ENCODE data around the gene FHIT. TPM values are rescaled to one million over a fixed set of nuclear protein-coding genes. Genes with fewer than 3 reads are reported as not detected.

Gene FHIT
- total RNA-seq, 1 donor from 2014 or later = 5.7 TPM

GRCh38 chr3:60027335-60027734, 1223.9 kb downstream of the FHIT start:
- no peak overlapping the region for H3K27ac Mint-ChIP-seq
- no peaks in the 10 kb centered on the region for H3K9me3 Mint-ChIP-seq
- Histone ChIP-seq H3K79me2 (ENCODE audit: low read depth) (no peaks in the 10 kb centered on the region), H3F3A (ENCODE audit: low read depth) (no peaks in the 10 kb centered on the region), H4K20me1 (ENCODE audit: low read depth) (no peaks in the 10 kb centered on the region), H3K9me3 (ENCODE audit: low read depth) (no peaks in the 10 kb centered on the region), H3K4me3 (no peak overlapping the region), H3K27me3 (no peaks in the 10 kb centered on the region), H2AFZ (replicated peaks) (no peak overlapping the region), H3K9ac (no peak overlapping the region), H3K4me1 (peaks cover 5% of the 10 kb centered on the region), H3K4me2 (no peak overlapping the region), H3K36me3 (no peaks in the 10 kb centered on the region), H3K27ac (no peak overlapping the region)
- peaks cover 2% of the 10 kb centered on the region for H3K27me3 Mint-ChIP-seq (ENCODE audit: insufficient read depth, low read depth)
- no peak for TF ChIP-seq EZH2 (IDR thresholded peaks at IDR 0.05)
- no peak for TF ChIP-seq EZH2phosphoT487 (IDR thresholded peaks at IDR 0.05)
- TF ChIP-seq CTCF (IDR thresholded peaks at IDR 0.05) = no peak
- H3K36me3 Mint-ChIP-seq = no peaks in the 10 kb centered on the region
- no peak for DNase-seq (ENCODE audit: low spot score)
- no peak overlapping the region for H3K4me3 Mint-ChIP-seq
- H3K4me1 Mint-ChIP-seq = no peaks in the 10 kb centered on the region

- no peak for DNase-seq (ENCODE audit: low spot score)
- H3K4me3 Mint-ChIP-seq = no peak overlapping the region
- Histone ChIP-seq H3K4me2 (no peak overlapping the region), H3K27ac (no peak overlapping the region), H3K36me3 (no peaks in the 10 kb centered on the region), H3F3A (ENCODE audit: low read depth) (no peaks in the 10 kb centered on the region), H3K4me3 (no peak overlapping the region), H4K20me1 (ENCODE audit: low read depth) (no peaks in the 10 kb centered on the region), H3K9ac (no peak overlapping the region), H2AFZ (replicated peaks) (no peak overlapping the region), H3K4me1 (peaks cover 5% of the 10 kb centered on the region), H3K79me2 (ENCODE audit: low read depth) (no peaks in the 10 kb centered on the region), H3K9me3 (ENCODE audit: low read depth) (no peaks in the 10 kb centered on the region), H3K27me3 (no peaks in the 10 kb centered on the region)
- no peaks in the 10 kb centered on the region for H3K9me3 Mint-ChIP-seq
- H3K4me1 Mint-ChIP-seq = no peaks in the 10 kb centered on the region
- H3K27ac Mint-ChIP-seq = no peak overlapping the region
- H3K27me3 Mint-ChIP-seq (ENCODE audit: insufficient read depth, low read depth) = peaks cover 2% of the 10 kb centered on the region
- no peaks in the 10 kb centered on the region for H3K36me3 Mint-ChIP-seq
- TF ChIP-seq CTCF (IDR thresholded peaks at IDR 0.05) (no peak), EZH2phosphoT487 (IDR thresholded peaks at IDR 0.05) (no peak), EZH2 (IDR thresholded peaks at IDR 0.05) (no peak)
These were observed 1225.9 kb downstream of the FHIT start for GRCh38 chr3:60025096-60026050.

- H3K79me2 ChIP-seq (ENCODE audit: low read depth) = no peaks in the 10 kb centered on the region
- no peaks in the 10 kb centered on the region for H3K36me3 Mint-ChIP-seq
- no peaks in the 10 kb centered on the region for H3K9me3 ChIP-seq (ENCODE audit: low read depth)
- H2AFZ ChIP-seq (replicated peaks) = no peak overlapping the region
- H3K27me3 Mint-ChIP-seq (ENCODE audit: insufficient read depth, low read depth) = peaks cover 2% of the 10 kb centered on the region
- no peak for TF ChIP-seq EZH2phosphoT487 (IDR thresholded peaks at IDR 0.05)
- TF ChIP-seq CTCF (IDR thresholded peaks at IDR 0.05) = no peak
- no peak for TF ChIP-seq EZH2 (IDR thresholded peaks at IDR 0.05)
- no peaks in the 10 kb centered on the region for H4K20me1 ChIP-seq (ENCODE audit: low read depth)
- H3K4me3 ChIP-seq = no peak overlapping the region
- H3K9me3 Mint-ChIP-seq = no peaks in the 10 kb centered on the region
- H3K4me2 ChIP-seq = no peak overlapping the region
- H3K36me3 ChIP-seq = no peaks in the 10 kb centered on the region
- H3K4me1 ChIP-seq = peaks cover 5% of the 10 kb centered on the region
- H3K9ac ChIP-seq = no peak overlapping the region
- no peak for DNase-seq (ENCODE audit: low spot score)
- H3F3A ChIP-seq (ENCODE audit: low read depth) = no peaks in the 10 kb centered on the region
- no peaks in the 10 kb centered on the region for H3K27me3 ChIP-seq
- no peak overlapping the region for H3K27ac Mint-ChIP-seq
- H3K27ac ChIP-seq = no peak overlapping the region
- no peak overlapping the region for H3K4me3 Mint-ChIP-seq
- H3K4me1 Mint-ChIP-seq = no peaks in the 10 kb centered on the region
These were observed 1226.9 kb downstream of the FHIT start for GRCh38 chr3:60024400-60024799.

All from neural progenitor cell (in vitro differentiated cells).